Sigmoid colon (tissue), 4 donors: ENCODE data around the gene KCNQ1OT1.

Experiments
- EP300 ChIP-seq, 4 donors: sonication (generic); formaldehyde crosslinking; IDR thresholded peaks; one replicate each; pipeline ENCODE4 v1.6.1; 2017; ENCODE audit warnings: antibody characterized with exemption in 4 of 4
- POLR2A ChIP-seq, 2 donors: fragments of 450-650 bp; IDR thresholded peaks; one replicate each; pipeline ENCODE4 v1.6.1; 2016; ENCODE audit warnings: antibody characterized with exemption in 2 of 2, mild to moderate bottlenecking in 2 of 2, moderate library complexity in 2 of 2
- TF ChIP-seq, protein P1 (sequence below), 4 experiments: fragments of 450-650 bp in 3 of 4; fragments of 200-600 bp in 1 of 4; IDR thresholded peaks; one replicate each; pipeline ENCODE4 v1.5.1; 2016 to 2019; ENCODE audit warnings: antibody characterized with exemption in 4 of 4, mild to moderate bottlenecking in 3 of 4, moderate library complexity in 2 of 4

DNA sequence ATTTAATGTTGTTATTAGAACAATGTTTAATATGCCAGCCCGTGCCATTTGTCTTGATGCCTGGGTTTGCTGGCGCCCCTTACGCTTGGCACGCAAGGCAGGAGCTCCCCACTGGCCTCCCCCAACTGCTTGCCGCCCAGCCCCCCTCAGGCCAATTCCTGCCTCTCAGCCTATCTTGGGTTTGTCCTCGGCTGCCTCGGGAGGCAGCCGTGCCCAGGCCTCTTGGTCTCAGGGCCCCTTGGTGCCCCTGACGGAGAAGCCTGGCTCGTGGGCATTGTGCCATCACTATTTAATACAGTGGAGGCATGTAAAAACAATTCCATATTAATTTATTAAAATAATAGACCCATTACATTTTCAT lies 119.8 kb downstream of the KCNQ1OT1 start:
- TF ChIP-seq, protein P1, sequence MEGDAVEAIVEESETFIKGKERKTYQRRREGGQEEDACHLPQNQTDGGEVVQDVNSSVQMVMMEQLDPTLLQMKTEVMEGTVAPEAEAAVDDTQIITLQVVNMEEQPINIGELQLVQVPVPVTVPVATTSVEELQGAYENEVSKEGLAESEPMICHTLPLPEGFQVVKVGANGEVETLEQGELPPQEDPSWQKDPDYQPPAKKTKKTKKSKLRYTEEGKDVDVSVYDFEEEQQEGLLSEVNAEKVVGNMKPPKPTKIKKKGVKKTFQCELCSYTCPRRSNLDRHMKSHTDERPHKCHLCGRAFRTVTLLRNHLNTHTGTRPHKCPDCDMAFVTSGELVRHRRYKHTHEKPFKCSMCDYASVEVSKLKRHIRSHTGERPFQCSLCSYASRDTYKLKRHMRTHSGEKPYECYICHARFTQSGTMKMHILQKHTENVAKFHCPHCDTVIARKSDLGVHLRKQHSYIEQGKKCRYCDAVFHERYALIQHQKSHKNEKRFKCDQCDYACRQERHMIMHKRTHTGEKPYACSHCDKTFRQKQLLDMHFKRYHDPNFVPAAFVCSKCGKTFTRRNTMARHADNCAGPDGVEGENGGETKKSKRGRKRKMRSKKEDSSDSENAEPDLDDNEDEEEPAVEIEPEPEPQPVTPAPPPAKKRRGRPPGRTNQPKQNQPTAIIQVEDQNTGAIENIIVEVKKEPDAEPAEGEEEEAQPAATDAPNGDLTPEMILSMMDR (IDR thresholded peaks at IDR 0.05) = no peak
- TF ChIP-seq POLR2A (IDR thresholded peaks at IDR 0.05) (no peak), EP300 (IDR thresholded peaks at IDR 0.05) (no peak)
